ENCODE measurements around the gene ITGA1.
"Not testable (repeated sequence)": the region's sequence is repeated elsewhere in the genome, so short reads cannot be mapped to it uniquely, and the experiment has no call there.

ITGA1 gene

GRCh38 chr5:52834320-52834719, 46.6 kb downstream of the ITGA1 start:
- DNase-seq = no peak

GRCh38 chr5:52837068-52837467, 49.4 kb downstream of the ITGA1 start:
- no peak for DNase-seq

GRCh38 chr5:52837591-52838001, 49.9 kb downstream of the ITGA1 start:
- DNase-seq = no peak

DNA sequence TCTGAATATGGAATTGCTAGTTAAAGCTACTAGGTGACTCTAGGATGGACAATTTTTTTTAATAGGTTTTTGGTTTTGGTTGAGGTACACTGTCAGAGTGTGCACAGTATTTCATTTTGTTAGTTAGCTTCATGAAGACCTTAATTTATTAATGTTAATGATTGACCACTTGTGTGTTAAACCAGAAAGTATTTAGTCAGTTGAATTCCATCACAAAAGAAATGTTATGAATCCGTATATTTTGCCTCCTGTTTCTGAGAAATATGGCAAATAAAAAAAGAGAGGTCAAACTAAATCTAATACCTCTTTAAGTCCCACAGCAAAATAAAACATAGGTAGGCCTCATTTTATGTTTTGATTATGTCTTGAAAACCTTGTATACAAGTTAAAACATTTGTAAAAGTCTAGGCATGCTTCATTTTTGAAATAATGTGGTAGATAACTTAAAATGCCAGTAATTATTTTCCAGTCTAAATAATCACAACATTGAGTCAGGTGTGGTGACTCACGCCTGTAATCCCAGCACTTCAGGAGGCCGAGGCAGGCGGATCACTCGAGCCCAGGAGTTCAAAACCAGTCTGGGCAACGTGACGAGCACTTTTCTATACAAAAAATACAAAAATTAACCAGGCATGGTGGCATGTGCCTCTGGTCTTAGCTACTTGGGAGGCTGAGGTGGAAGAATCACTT, 50.8 kb downstream of the ITGA1 start:
- DNase-seq = no peak

- no peak for DNase-seq
These were observed 51.6 kb downstream of the ITGA1 start for GRCh38 chr5:52839285-52839684.

DNA sequence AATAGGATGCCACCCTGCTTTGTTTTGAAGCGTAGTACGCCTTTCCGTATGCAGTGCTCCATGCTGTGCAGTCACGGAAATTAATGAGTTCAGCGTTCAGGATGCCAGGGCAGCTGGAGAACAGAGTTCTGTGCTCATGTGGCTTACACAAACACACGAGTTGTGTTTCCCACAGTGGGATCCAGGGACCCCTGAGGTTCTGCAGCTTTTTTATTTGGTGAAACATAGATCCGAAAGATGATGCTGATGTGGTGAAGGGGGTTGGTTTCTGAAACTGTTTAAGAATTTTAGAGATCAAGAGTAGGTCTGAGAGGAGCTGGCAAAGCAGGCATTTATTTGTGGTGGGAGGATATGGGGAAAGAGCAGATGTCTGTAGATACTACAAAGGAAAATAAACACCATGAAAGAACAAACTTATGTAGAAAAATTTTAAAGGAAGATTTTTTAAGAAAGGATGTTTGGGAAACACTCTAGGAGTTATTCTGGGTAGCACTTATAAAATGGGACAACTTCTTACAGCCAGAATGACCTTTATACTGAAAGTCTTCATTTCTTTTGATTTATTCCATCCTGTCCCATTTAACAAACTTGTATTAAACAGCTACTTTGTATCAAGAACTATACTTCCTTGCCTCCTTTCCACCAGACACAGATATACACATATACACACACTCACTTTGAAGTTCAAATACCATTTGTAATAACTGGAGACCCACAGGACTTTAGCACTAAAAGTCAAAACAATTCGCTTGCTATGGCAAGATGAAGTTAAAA, 52.7 kb downstream of the ITGA1 start:
- no peak for DNase-seq

DNA sequence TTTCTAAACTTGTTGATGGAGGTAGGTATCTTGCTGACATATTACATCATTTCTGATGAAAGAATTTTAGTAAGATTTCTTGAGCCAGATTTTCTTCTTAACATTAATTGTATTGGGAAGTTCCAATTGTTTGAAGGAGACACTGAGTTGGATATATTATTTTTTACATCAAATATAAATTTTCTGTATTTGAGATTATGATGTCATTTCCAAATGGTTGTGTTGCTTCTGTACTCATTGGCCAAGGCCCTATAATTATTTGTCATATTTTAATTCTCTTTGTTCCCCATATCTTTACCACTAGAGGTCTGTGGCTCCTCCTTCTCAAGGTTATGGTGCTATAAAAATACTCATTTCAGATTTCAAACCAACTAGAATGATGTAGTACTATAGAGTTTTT, 53.4 kb downstream of the ITGA1 start:
- DNase-seq = no peak

- DNase-seq = no peak
These were observed 54.4 kb downstream of the ITGA1 start for GRCh38 chr5:52842111-52842510.

- DNase-seq = no peak
These were observed 57.2 kb downstream of the ITGA1 start for GRCh38 chr5:52844885-52845284.

DNA sequence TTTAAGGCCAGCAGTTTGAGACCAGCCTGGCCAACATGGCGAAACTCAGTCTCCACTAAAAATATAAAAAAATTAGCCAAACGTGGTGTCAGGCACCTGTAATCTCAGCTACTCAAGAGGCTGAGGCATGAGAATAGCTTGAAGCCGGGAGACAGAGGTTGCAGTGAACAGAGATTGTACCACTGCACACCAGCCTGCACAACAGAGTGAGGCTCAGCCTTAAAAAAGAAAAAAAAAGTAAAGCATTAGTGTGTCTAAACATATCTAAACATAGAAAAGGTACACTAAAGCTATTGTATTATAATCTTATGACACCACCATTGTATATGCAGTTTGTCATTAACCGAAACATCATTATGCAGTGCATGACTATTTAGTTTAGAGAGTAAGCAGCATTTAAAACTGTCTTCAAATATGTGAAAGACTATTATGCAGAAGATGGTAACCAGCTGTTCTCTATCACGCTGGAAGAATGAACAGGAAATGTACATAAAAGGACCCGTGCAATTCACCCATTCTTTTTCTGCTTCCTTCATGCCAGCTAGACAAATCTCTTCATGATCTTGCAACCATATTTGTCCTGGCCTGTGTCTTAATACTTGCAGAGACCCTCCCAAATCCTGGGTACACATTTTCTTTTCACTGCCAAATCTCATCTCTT, 58.6 kb downstream of the ITGA1 start:
- no peak for DNase-seq

DNA sequence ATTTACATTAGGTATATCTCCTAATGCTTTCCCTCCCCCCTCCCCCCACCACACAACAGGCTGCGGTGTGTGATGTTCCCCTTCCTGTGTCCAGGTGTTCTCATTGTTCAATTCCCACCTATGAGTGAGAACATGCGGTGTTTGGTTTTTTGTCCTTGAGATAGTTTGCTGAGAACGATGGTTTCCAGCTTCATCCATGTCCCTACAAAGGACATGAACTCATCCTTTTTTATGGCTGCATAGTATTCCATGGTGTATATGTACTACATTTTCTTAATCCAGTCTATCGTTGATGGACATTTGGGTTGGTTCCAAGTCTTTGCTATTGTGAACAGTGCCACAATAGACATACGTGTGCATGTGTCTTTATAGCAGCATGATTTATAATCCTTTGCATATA, 61.0 kb downstream of the ITGA1 start:
- not testable (repeated sequence) for DNase-seq

GRCh38 chr5:52849544-52849943, 61.8 kb downstream of the ITGA1 start:
- DNase-seq = no peak

DNA sequence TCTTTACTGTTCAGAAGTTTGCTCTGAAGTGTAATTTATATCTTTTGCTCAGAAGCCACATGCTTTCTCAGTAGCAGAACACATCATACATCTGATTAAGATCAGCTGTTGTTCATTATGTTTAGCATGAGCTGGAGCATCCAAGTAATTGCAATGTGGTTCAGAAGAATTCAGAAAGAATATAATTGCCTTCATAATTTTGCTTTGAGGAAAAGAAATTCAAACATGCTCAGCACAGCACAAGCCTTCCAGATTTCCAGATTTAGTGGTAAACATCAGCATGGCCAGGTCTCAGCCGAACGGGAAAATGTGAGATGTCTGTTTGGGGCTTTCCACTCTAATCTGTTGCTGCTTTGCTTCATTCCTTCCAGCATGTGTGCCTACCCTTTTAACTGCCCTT, 65.9 kb downstream of the ITGA1 start:
- no peak for DNase-seq

GRCh38 chr5:52854301-52854700, 66.6 kb downstream of the ITGA1 start:
- DNase-seq = no peak

GRCh38 chr5:52854949-52855348, 67.2 kb downstream of the ITGA1 start:
- no peak for DNase-seq

- no peak for DNase-seq
These were observed 68.8 kb downstream of the ITGA1 start for GRCh38 chr5:52856564-52856963.

DNA sequence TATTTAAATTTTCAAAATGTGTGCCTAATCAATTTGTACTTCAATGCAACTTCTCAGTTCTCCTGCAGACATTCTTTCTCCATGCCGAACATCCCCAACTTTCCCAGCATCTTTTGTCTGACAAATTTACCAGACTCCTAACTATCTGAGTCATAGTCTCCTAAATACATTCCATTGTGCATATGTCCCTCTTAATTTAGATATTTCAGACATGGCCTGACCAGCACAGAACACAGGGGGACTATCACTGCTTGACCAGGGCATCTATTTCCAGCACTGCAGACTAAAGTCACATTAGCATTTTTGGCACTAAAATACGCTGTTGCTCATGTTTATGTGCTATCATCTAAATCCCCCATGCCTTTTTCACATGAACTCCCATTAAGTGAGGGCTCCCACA, 71.9 kb downstream of the ITGA1 start:
- no peak for DNase-seq

DNA sequence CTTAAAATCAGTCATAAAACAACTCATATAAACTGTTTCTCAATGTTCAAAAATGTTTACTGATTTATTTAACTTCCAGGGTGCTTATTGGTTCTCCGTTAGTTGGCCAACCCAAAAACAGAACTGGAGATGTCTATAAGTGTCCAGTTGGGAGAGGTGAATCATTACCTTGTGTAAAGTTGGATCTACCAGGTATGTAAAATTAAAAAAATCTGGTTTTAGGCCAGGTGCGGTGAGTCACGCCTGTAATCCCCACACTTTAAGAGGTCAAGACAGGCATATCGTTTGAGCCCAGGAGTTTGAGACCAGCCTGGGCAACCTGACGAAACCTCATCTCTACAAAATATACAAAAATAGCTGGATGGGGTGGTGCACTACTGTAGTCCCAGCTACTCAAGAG, 73.7 kb downstream of the ITGA1 start:
- no peak for DNase-seq

DNA sequence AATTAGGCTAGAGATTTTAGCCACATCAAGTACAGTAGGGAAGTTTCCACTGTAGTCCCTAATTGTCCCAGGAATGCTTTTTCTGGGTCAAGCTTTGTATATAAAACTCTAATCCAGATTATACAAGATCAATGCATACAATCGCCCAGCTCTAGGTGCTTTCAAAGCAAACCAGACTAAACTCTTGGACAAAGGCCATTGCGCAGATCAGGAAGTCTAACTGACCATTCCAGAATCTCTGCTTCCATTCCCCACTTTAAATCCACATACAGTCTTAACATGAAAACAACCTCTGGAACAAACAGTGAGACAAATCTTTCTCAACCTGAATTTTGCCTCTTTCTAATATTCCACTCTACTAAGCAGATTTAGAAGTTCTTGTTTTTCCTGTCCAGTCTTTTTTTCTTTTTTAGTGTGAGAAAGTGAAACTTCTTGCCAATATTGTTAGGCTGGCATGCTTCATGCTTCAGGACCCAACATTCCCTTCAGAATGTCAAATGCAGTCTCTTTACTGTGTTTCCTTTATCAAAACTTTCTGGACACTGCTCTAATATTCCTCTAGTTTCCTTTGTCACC, 76.1 kb downstream of the ITGA1 start:
- DNase-seq = no peak

DNA sequence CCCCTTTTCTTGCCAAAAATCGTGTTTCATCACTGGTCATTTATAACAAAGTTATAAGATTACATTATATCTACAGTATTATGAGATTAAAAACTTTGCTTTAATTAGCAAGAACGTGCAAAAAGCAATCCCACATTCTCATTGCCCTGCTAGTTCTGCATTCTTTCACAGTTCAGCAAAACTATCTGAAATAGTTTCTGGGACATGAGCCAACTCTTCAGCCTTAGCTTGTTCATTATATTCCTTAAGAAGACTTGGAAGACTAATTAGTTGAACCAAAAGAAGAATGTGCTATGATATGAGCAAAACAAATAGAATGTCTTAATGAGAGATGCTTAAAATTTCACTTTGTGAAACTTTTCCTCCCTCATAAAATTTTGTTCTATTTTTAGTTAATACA, 76.7 kb downstream of the ITGA1 start:
- DNase-seq = no peak

- no peak for DNase-seq
These were observed 77.2 kb downstream of the ITGA1 start for GRCh38 chr5:52864884-52865283.

DNA sequence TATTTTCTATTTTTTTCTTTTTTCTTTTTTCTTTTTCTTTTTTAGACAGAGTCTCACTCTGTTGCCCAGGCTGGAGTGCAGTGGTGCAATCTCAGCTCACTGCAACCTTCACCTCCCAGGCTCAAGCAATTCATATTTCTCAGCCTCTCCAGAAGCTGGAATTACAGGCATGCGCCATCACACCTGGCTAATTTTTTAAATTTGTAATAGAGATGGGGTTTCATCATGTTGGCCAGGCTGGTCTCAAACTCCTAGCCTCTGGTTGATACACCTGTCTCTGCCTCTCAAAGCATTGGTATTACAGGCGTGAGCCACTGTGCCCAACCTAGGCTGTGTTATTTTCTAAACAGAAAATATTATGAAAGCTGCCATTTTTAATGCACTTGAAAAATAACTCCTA, 78.3 kb downstream of the ITGA1 start:
- DNase-seq = not testable (repeated sequence)

DNA sequence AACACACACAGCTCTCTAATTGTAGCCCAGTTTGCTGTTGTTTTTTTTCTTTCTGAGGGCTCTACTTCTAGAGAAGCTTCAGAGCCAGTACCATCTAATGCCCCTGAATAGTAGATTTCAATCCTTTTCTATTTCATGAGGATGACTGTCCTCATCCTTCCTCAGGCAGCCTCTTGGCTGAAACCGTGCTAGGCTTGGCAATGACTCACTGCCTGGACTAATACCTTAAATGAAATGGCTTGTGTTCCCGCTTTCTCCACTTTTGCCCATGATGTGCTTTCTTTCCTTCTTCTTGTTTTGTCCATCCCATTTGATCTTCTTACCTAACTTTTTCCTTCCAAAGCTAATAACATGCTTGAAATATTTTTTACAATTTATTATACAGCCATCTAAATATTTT, 80.1 kb downstream of the ITGA1 start:
- no peak for DNase-seq

- no peak for DNase-seq
These were observed 80.7 kb downstream of the ITGA1 start for GRCh38 chr5:52868417-52868816.

All from NCI-H2171 (cell line).